CD4-positive, alpha-beta T cell treated with Interleukin-6 for 4 hours (primary cell): ENCODE measurements around the gene KCNH5.

Experiments used
- DNase-seq: peaks from one replicate; pipeline ENCODE4 v3.0.0-alpha.2; 2020; ENCODE audit warnings: mixed read lengths

The KCNH5 gene

DNA sequence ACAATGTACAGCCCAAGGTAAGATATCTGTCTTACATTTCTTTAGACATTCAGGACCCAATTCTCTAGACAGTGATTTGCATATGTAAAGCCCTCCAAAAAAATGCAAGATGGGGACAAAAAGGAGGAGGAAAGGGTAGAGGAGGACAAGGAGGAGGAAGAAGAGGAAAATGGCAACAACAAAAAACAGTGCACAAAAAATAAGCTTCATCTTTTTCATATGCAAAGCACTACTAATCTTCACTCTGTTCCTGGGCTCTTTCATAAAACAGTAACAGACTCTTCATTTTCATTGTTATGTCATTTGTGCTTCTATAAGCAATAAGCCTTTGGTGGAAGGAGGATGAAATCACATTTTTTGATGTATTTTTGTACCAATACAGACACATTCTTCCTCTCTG is 61.4 kb downstream of the KCNH5 start:
- DNase-seq = no peak

DNA sequence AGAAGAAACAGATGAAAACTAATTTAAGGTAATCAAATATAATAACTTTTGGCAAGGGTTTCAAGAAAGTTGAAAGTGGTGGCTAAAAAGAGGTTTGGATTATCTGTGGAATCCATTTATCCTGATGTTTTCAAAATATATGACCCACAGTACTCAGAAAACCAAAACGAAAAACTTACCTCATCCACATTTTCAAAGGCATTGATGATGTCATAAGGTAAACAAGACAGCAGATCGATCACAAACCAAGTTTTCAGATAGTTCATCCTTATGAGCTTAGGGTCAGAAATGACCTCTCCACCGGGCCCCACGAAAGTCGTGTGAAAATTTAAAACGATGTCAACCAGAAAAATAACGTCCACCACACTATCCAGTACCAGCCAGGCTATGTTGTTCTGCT is 64.6 kb downstream of the KCNH5 start:
- no peak for DNase-seq

DNA sequence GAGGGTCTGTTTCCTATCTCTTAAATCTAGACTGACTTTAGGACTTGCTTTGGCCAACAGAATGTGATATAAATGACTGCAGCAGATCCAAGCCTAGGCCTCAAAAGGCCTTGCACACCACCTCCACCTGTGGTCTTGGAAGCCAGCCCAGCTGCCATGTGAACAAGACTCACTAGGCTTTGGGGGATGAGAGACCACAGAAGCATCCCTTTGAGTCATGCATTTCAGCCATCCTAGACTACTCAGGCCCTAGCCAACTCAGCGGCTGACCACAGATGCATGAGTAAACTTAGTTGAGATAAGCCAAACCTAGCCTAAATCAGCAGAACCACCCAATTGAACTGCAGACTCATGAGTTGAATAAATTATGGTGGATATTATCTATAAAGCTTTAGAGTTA is 87.7 kb downstream of the KCNH5 start:
- no peak for DNase-seq

DNA sequence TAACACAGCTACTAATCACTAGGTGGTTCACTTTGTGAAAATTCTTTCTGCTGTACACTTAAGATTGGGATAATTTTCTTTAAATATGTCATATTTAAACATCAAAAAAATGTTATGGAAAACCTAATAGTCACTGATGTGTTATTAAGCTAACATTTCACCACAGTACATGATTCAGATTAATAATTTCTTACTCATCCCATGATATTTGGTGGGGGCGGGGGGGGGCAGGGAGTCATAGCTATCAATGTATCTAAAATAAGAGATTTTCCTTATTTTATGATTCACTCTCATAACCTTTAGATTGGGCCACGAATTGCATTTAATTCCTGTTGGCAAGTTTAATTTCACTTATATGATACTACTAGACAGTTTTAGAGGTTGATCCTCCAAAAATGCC is 88.8 kb downstream of the KCNH5 start:
- no peak for DNase-seq

DNA sequence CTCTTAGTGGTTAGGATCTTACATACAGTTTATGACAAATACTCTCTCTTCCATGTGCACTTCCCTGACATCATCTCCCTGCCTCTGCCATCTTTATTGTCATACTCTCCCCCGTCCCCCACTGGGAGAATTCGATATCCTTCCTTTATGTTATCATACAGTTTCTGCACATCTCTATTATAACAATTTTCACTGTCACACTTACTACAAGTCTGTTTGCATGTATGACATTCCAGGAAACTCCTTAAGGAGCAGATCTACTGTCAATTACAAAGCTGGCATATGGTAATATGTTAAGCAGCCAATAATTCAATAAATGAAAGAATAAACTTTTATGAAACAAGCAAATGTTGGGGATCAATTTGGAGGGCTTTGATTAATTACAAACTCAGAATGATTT is 91.1 kb downstream of the KCNH5 start:
- DNase-seq = no peak

DNA sequence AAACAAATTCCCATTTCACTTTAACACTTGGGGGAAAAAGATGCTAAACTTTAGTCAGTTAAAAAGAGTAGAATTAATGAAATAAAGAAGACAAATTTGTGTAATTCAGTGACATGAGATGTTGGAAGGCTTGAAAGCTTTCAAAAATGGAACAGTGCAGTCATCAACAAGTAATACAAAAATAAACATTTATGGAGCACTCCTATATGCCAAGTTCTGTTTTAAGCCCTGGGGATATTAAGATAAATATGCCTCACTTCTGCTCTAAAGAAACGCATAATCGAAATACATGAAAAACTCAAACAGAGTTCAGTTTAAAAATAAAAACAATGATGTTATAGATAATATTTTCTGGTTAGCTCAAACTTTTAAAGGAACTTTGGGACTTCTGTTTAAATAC is 93.0 kb downstream of the KCNH5 start:
- DNase-seq = no peak

DNA sequence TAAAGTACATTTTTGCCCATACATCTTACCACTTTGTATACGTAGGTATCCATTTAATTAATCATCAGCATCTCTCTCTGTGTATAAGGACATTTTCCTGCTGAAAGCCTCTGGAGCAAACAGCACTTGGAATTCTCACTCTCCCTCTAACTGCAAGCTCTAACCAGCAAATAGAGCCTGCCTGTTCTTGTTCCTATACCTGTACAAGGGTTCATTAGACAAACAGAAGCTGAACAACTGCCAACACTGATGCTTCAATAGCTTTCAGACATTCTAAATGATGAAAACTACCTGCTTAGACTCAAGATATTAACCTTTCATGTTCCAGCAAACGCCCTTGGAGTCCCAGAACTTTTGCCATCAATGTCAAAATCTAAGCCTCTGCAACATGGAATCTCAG is 98.0 kb downstream of the KCNH5 start:
- DNase-seq = no peak

DNA sequence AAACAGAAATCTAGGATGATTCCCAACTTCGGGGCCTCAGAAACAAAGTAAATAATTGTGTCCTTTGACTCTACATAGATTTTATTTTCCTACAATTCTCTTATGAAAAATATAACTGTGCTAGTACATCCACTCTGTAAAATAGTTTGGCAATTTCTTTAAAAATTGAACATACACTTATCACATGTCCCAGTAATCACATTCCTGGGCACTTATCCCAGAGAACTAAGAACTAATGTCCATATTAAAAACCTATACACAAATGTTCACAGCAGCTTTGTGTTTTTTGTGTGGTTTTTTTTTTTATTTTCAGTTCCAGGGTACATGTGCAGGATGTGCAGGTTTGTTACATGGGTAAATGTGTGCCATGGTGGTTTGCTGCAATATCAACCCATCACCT is 99.0 kb downstream of the KCNH5 start:
- no peak for DNase-seq

DNA sequence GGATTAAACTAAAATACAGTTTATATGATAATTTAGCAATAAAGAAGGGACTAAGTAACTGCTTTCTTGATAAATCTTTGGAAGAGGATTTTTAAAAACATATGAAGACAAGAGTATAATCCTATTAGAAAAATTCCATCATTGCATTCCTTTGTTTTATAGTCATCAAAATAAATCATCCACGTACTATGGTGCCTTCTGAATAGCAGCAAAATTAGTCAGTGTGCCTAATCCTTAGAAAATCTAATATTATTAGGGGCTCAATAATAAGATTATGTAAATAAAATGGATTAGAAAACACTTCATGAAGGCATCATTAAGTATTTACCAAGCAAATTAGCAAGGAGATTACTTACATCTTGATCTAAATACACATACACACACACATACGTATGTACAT is 102.1 kb downstream of the KCNH5 start:
- no peak for DNase-seq

DNA sequence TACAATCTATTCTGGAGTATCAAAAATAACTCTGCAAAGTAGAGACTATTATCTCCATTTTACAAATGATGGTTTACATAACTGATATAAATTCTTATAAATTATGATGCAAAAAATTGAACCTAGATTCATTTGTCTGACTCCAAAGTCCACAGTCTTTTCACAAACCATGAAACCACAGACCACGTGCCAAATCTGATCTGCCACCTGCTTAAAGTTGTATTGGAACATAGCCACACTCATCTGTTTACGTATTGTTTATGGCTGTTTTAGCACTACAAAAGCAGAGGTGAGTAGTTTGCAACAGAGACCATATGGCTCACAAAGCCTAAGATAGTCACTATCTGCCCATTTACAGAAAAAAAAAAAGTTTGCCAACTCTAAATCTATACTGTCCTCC is 105.3 kb downstream of the KCNH5 start:
- DNase-seq = no peak

DNA sequence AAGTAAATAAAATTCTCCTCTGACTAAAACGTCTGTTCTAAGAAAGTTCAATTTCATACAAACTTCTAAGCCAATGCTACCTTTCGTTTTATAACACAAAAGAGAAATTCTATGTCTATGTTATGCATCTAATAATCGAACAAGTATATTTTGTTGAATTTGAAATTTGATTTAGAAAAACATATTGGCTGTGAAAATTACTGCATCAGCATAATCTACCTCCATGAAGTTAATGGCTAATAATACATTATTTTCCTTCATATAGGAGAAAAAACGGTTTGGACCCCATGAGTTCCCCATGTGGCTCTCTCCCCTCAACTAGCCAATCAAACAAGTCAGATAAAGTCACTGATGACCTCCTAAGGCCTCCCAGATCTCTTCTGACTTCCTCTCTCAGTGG is 106.5 kb downstream of the KCNH5 start:
- no peak for DNase-seq

DNA sequence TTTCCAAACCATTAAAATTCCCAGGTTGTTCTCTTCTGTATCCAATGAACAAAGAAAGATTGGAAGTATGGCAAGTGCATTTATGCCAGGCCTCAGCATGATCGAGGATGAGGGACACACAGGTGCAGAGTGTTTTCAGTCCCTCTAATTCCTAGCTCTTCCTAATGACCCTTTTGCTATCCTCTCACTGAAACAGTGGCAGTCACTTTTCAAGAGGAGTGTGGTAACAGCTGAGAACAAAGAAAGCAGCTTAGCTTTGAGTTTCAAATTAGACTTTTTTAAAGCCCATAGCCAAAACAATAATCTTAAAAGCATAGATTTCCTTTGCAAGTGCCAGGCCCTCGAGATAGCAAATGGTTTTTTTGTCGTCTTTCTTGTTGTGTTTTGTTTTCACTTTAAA is 110.8 kb downstream of the KCNH5 start:
- no peak for DNase-seq

DNA sequence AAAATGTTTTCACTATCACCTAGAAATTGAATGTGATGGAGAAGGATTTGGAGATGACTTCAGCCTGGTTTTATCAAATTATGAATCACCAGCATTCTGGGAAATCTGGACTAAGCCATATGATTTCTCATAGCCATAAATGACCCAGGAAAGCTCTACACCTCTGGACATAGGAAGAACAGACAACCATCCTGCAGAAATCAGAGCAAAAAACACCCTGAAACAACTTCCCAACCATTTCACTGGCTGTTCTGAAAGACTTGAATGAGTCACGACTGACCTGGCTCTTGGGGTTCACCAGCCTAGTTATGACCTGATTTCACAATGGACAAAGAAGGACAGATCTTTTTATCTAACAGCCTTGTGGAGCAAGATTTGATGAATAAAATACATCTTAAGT is 123.8 kb downstream of the KCNH5 start:
- DNase-seq = no peak

DNA sequence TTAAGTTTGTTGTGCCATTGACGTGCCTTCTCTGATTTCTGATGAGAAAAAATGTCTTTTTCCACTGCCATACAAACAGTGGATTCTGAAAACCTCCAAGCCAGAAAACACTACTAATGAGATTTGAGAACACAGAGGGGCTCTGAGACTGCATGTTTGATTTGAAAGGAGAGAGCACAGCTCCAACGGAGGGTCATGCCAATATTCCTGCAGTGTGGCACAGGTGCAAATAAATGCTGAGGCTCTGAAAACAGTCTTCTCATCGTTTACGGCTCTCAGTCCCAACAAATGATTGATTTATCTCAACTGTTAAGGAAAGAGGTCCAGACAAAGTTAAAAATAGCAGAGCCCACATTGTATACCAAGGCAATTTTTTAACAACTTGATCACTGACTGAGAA is 128.7 kb downstream of the KCNH5 start:
- no peak for DNase-seq

DNA sequence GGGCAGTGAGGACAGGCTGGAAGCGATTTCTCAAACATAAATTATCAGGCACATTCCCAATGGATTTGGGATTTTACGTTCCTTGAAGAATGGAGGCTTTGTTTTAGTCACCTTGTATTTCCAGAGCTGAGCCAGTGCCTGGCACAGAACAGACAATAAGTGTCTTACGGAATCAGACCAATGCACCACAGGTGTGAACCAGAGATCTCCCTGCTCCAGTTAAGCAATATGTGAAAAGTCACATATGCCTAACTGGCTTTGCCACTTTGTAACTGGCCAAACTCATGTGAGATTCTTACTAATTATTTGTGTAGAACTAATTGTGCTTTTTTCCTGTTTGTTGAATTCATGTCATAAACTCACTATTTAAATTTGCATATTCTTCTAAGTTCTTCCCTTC is 130.4 kb downstream of the KCNH5 start:
- no peak for DNase-seq

DNA sequence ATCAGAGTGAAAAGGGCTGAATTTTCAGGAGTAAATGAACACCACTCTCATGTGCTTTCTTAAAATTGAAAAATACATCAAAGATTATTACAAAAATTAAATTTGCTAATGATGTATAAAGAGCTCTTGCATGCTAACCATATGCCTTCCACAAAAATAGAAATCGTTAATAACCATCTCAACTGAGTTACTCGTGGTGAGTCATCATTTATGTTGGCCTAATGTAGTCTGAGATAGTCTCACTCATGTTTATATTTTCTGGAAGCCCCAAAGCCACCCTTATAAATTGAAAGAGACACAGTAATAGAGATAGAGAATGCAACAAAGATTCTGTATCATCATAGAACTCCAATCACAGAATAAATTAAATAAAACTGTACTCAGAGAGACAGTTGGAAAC is 131.2 kb downstream of the KCNH5 start:
- DNase-seq = no peak

DNA sequence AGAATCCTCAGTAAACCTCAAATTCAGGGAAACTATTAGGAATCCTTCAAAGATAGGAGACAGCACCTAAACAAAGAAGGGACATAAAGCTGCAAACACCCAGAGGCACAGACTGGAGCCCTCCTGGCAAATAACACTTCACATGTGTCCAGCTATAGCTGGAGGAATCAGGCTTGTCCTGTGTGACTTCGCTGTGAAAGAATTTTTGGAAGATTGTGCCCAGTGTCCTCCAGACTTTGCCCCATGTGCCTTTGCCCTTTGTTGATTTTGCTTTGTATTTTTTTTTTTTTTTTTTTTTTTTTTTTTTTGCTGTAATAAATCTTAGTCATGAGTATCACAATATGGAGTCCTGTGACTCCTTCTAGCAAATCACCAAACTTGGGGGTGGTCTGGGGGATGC is 136.8 kb downstream of the KCNH5 start:
- no peak for DNase-seq

DNA sequence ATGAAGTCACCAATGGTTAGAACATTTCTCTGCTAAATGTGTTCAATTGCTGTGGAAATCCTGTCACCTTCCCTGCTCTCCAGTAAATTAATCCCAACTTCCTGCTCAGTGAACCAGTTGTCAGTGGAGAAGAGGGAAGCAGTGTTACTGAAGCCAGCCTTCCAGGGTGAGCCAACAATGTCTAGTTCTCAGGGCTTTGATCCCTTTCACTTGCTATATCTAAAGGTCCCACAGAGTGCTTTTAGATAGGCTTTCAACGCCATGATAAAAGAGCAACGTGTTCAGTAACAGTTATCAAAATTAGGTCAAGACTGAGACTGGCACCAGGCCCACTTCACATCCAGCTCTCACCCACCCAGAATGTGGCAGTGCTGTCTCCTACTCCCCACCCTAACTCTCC is 139.7 kb downstream of the KCNH5 start:
- no peak for DNase-seq

DNA sequence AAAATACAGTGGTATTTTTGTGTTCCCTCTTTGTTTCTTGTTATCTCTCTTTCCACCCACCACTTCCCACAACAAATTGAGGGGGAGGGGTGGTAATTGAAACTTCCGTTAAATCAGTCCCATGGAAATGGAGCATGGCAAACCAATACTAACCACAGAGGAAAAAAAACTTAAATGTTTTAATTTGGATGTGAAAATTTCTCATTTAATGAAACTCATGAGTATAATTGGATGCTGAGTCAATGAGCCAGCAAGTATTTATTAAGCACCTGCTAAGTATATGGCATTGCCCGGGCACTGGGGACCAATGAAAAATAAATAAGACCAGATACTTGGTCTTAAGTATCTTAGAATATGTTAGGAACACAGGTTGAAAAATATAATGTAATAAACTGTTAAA is 147.5 kb downstream of the KCNH5 start:
- no peak for DNase-seq

DNA sequence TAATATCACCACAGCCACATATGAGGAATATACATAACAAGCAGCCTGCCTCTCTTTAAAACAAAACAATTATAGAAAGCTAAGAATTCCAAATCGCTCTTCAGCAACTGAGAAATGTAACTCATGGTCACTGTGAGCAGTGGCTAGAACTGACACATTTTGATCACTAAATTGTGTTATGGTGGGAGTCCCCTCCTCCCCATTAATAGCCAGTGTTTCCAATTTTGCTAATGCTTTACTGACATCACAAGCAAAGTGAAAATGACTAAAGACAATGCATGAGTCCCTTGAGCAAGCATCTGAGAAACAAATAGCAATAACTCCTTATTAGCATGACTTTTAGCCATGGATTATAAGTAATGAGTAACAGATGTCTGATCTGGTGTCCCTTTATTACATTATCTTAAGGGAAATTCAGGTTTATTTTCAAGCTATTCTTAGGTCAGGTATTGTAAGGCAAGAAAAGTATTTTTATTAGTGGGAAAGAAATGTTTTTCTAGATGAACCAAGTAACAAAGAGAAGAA is 148.3 kb downstream of the KCNH5 start:
- no peak for DNase-seq

DNA sequence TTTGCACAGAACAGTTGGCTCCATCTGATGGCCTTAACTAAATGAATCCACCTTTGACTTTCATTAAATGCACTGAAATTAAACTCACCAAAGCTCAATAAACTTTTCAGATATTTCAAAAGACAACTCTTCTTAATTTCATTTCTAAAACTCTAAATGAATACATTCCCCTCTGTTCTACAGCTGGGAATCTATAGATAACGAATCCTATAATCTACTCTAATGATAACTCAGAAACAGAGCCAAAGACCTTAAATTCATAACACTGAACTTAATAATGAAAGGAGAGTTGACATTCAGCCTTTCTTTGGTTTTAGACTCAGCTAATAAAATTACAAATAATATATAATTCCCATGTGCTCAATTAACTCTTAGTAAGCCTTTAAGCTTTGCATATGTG is 150.5 kb downstream of the KCNH5 start:
- no peak for DNase-seq

DNA sequence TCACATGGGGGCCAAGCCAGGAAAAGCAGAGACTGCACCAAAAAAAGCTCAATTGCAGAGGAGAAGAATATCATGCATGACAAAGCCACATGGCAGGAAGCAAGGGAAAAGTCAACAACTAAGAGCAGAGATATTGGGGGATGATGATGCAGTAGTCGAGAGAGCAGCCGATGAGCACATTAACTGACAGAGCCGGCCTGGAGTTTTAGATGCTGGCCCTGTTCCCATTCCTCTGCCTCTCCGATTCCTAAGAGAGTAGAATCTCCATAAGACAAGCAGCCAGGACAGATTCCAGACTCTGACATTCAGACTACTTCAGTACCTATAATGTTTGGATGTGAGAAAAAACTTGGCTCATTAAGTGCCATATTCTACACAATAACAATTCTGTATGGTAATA is 155.9 kb downstream of the KCNH5 start:
- DNase-seq = no peak

DNA sequence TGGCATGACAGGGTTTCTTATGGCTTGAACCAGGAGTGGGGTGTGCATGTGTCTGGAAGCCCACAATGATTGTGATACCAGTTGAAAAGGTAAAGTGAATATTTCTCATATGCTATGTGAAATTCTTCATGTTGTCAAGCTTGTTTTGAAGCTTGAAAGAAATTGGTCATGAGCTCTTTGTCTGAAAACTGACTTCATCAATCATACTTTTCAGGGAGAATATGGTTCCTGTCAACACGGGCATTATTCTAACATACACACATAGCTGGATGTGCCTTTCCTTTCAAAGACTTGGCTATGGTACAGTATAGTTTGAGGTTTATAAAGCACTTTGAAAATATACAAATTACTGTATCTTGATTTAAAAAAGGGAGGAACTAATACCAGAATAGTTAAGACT is 158.8 kb downstream of the KCNH5 start:
- DNase-seq = no peak

DNA sequence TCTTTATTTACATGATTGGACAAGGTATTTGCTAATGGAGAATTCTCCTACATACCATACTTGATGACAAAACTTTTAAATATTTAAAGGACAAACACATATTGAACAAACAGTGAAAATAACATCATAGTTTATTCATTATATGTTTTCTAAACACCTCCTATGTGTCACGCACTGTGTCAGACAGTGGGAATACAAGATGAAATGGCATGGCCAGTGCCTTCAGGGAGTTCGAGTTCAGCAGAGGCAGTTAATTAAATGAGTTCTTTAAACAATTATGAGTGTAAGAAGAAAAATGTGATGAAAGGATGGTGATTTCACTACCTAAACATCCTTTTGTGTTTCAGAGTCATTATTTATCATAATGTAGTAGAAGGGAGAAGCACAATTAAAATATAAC is 159.8 kb downstream of the KCNH5 start:
- no peak for DNase-seq

DNA sequence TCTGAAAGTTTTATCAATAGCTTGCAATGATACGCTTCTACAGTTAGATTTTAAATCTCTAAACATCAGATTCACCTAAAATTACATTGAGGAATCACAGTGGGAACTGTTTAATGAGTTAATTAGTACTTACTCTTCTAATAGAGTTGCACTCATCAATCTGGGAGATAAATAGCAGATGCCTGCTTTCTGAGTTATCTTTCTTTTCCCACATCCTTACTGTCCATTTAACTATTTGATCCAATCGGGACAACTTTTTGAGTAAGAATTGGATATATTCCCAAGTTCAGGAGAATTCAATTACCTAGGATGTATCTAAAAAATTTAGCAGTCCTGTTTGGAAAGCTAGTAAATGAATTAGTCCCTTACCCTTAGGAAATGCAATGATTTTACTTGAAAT is 162.3 kb downstream of the KCNH5 start:
- no peak for DNase-seq

DNA sequence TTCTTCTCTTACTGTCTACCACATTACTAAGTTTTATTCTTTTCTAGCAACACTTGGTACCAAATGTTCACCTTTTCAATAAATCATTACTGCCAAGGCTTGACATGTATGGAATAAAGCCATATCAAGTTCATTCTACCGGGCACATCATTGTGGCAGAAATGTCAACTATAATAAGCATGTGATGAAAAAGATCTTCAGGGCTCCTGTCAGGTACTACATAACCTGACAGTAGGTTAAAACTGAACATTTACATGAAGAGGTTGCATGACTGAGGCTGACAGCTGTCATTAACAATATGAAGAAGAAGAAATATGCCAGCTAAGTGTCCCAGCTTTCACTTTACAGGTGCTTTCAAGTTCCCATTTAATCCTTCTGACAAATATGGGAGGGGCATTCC is 178.9 kb downstream of the KCNH5 start:
- DNase-seq = no peak
